ENCODE data around the gene FGGY.
"Not testable (repeated sequence)": the region's sequence is repeated elsewhere in the genome, so short reads cannot be mapped to it uniquely, and the experiment has no call there.

FGGY gene

GRCh38 chr1:59484096-59484495 lies 187.2 kb downstream of the FGGY start:
- no peak for DNase-seq (ENCODE audit: low read depth)

DNA sequence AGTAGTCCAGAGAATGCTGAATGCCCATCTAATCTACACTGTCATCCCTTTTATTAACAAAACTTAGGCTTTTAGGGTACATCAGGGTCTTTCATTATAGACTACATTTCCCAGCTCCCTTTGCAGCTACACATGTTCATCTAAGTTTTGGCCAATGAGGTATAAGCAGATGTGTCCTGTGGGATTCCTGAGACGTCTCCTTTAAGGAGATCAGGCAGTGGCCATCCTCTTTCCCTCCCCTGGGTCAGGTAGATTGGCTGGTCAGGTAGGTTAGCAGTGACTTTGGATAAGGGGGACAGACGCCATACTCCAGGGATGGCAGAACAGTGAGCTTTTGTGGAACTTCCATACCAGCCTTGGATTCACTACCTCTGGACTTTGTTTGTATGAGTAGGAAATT lies 188.3 kb downstream of the FGGY start:
- no peak for DNase-seq (ENCODE audit: low read depth)

DNA sequence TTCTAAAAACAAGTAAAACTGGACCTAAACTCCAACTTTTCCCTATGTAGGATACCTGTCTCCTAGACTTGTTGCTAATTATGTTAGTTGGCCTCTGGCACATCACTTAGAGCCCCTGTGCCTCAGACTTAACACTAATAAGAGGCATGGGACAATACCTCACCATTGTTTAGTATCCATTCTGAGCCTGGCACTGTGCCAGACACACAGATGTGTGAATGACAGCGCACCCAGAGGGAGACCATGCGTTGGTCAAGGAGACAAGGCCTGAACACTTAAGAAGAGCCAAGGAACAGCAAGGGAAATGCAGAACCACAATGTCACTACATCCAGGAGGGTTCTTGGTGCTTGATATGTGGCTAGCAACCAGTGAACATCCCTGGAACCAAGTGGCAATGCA lies 189.1 kb downstream of the FGGY start:
- DNase-seq (ENCODE audit: low read depth) = no peak

DNA sequence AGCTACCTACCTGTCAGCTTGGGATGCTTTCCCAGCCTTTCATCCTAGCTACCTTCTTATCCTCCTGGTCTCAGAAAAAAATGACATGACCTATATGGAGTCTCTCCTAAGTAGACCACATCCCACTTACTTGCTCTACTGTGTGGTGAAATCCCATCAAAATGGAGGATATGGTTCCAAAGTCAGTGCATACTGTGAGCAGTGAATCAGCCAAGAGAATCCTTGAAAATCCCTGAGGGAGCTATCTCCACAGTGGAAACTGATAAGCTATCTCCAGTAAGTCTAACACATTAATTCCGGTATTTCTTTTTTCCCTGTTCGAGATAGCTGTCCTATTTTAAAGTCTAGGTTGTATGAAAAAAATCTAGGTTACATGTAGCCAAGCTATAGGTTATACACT lies 189.7 kb downstream of the FGGY start:
- no peak for DNase-seq (ENCODE audit: low read depth)

- no peak for DNase-seq (ENCODE audit: low read depth)
Measured at GRCh38 chr1:59487335-59488031, 190.6 kb downstream of the FGGY start.

DNA sequence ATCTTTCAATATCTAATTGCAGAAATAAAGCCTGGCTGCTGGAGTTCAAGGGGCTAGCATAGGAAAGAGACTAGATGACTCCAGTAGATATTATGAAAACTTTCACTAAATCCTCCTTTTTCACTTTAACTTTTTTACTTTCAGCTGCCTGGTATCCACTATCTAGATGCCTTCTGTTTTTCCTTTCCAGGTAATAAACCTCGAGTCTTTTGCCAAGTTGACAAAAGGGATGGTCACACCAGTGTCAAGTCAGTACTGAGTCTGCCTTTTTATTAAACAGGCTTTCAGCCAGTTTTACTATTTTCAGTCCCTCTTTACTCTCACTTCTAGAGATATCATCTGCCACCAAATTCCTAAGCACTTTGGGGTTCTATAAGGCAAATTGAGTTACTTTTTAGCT lies 195.6 kb downstream of the FGGY start:
- no peak for DNase-seq (ENCODE audit: low read depth)

GRCh38 chr1:59494145-59494833 lies 197.4 kb downstream of the FGGY start:
- no peak for DNase-seq (ENCODE audit: low read depth)

DNA sequence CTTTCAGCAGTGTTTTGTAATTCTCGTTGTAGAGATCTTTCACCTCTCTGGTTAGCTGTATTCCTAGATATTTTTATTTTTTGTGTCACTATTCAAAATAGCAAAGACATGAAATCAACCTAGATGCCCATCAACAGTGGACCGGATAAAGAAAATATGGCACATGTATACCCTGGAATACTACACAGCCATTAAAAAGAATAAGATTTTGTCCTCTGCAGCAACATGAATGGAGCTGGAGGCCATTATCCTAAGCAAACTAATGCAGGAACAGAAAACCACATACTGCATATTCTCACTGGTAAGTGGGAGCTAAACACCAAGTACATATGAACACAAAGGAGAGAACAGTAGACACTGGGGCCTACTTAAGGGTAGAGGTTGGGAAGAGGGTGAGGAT lies 199.3 kb downstream of the FGGY start:
- DNase-seq (ENCODE audit: low read depth) = not testable (repeated sequence)

- no peak for DNase-seq (ENCODE audit: low read depth)
Measured at GRCh38 chr1:59497616-59498015, 200.7 kb downstream of the FGGY start.

DNA sequence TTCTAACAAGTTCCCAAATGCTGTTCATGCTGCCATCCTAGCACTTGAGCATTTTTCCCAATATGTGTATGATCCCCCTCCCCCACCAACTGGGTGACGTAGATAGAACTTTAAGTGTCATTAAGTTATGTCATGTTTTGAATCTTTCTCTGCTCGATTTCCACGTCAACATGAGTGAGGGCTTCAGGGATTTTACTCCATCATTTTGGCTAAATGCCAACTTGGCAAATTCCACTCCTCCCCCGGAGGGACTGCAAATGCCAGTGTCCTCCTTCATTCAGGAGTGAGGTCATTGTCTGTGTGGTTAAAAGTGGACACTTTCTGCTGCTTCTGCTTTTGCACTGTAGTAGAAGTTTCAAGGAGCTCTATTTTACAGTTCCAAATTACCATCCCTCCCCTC lies 201.7 kb downstream of the FGGY start:
- no peak for DNase-seq (ENCODE audit: low read depth)

- no peak for DNase-seq (ENCODE audit: low read depth)
Measured at GRCh38 chr1:59499273-59499942, 202.5 kb downstream of the FGGY start.

- no peak for DNase-seq (ENCODE audit: low read depth)
Measured at GRCh38 chr1:59499943-59500569, 203.2 kb downstream of the FGGY start.

GRCh38 chr1:59500950-59501742 lies 204.3 kb downstream of the FGGY start:
- no peak for DNase-seq (ENCODE audit: low read depth)

- no peak for DNase-seq (ENCODE audit: low read depth)
Measured at GRCh38 chr1:59502009-59502691, 205.3 kb downstream of the FGGY start.

- DNase-seq (ENCODE audit: low read depth) = no peak
Measured at GRCh38 chr1:59504276-59504675, 207.4 kb downstream of the FGGY start.

GRCh38 chr1:59505596-59506028 lies 208.7 kb downstream of the FGGY start:
- no peak for DNase-seq (ENCODE audit: low read depth)

DNA sequence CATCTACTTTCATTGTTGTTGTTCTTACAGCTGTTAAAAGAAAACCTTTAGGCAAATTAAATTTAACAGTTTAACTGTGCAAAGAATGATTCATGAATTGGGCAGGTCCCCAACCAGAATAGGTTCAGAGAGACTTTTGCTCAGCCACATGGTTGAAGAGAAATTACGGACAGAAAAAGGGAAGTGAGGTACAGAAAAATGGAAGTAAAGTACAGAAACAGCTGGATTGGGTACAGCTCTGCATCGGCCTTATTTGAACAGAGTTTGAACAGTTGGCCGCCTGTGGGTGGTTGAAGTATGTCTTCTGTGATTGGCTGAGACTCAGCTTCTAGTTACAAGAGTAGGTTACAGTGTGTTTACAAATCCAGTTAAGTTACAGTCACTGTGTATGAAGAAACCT lies 210.1 kb downstream of the FGGY start:
- no peak for DNase-seq (ENCODE audit: low read depth)

GRCh38 chr1:59509341-59509875 lies 212.5 kb downstream of the FGGY start:
- DNase-seq (ENCODE audit: low read depth) = no peak

DNA sequence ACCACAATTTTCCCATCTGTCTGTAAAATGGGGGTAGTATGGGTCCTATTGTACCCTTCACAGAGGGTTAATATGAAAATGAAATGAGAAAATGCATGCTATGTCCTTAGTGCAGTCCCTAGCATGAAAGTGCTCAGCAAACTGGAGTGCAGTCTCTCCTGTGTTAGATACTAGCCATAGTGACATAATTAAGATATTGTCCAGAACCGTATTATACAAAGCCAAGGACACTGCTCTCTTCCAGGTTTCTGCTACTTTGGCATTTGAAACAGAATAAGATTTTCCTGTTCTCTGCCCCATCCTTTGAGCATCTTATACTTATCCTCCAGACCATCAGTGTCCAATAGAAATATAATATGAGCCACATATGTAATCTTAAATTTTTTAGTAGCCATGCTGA lies 213.4 kb downstream of the FGGY start:
- no peak for DNase-seq (ENCODE audit: low read depth)

- no peak for DNase-seq (ENCODE audit: low read depth)
Measured at GRCh38 chr1:59511476-59512465, 214.9 kb downstream of the FGGY start.

Measured in stimulated activated CD4-positive, alpha-beta T cell treated with anti-CD3 and anti-CD28 coated beads, Interleukin-2, amount 100 ng/mL, for 4 hours (primary cell).